GM19463 (cell line): Measurements from ENCODE around the gene TMEM41A.
"Not testable (repeated sequence)": the region's sequence is repeated elsewhere in the genome, so short reads cannot be mapped to it uniquely, and the experiment has no call there.

Experiments
- ATAC-seq: cut with Tn5 transposase; IDR thresholded peaks from one replicate; pipeline ENCODE4 v1.9.1; 2021; ENCODE audit warnings: mild to moderate bottlenecking, moderate library complexity; ENCODE audit not compliant: unreplicated experiment

TMEM41A gene

DNA sequence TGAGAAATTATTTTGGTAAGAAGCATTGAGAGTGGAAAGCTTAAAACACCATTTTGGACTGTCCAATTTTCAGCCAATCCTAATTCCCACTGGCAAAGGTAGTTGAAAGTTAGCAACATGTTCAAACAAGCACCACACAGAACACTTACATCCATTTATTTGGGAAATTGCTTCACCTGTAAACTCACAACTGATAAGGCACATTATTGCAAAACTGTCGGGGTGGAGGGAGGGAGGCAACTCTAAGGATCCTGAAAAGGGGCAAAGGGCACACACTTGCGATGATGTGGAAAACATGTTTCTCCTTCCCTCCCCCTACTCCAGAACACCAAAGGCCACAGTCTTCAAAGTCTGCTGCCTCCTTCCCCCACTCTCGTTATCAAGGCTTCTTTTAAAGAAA, 9.4 kb downstream of the TMEM41A start:
- ATAC-seq, result no peak

- no peak for ATAC-seq
Observed at GRCh38 chr3:185488465-185488864, 10.4 kb downstream of the TMEM41A start.

DNA sequence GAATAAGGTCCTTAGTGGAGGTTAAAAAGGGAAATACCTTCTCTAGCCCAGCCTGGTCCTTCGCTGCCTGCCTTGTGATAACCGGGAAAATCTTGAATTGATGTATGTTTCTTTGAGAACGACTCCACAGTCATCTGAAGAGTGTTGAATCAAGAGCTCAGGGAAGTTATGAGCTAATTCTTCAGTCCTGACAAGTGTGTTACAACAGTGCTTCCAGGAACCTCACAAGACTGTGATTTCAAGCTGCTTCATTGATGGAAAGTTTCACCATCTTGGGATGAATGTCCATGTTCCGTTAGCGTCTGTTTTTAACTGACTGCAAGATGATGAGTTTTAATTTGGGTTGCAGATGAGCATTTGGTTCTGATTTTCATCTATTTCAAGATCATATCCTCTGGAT, 12.4 kb downstream of the TMEM41A start:
- ATAC-seq, result no peak

GRCh38 chr3:185484296-185484695, 14.5 kb downstream of the TMEM41A start:
- no peak for ATAC-seq

GRCh38 chr3:185479373-185479945, 19.4 kb downstream of the TMEM41A start:
- ATAC-seq, result no peak

DNA sequence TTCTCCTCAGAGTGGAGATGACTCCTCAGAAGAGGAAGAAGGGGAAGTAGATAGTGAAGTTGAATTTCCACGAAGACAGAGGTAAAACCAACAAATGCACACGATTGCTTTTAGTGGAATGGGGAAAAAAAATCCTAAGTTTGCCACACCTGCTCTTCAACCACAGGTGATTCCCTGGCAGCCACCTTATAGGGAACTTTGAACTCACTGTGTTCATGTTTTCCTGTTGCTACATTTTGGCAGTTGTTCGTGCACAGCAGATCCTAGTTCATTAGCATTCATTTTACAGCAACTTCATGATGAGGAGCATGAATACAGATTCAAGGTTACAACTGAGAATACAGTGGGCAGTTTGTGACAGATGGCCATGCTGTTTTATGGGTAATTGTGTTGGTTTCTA, 21.5 kb downstream of the TMEM41A start:
- no peak for ATAC-seq

DNA sequence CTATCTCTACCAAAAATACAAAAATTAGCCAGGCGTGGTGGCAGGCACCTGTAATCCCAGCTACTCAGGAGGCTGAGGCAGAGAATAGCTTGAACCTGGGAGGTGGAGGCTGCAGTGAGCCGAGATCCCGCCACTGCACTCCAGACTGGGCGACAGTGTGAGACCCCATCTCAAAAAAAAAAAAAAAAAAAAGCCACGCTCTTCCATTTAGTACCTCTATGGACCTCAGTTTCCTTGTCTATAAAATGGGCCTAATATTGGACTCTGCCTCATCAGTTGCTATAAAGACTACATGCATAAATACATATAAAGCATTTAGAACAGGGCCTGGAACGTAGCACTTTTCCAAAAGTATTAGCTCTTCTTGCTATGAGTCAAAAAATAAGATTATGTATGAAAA, 23.9 kb downstream of the TMEM41A start:
- not testable (repeated sequence) for ATAC-seq

- ATAC-seq, result no peak
Observed at GRCh38 chr3:185473290-185473815, 25.5 kb downstream of the TMEM41A start.

- no peak for ATAC-seq
Observed at GRCh38 chr3:185470323-185470722, 28.5 kb downstream of the TMEM41A start.

- no peak for ATAC-seq
Observed at GRCh38 chr3:185469542-185469941, 29.3 kb downstream of the TMEM41A start.

GRCh38 chr3:185466123-185466522, 32.7 kb downstream of the TMEM41A start:
- ATAC-seq, result not testable (repeated sequence)

GRCh38 chr3:185465471-185465870, 33.4 kb downstream of the TMEM41A start:
- ATAC-seq, result no peak

GRCh38 chr3:185460719-185461350, 38.0 kb downstream of the TMEM41A start:
- no peak for ATAC-seq

GRCh38 chr3:185460309-185460708, 38.5 kb downstream of the TMEM41A start:
- ATAC-seq, result no peak

- no peak for ATAC-seq
Observed at GRCh38 chr3:185457376-185457775, 41.5 kb downstream of the TMEM41A start.

- ATAC-seq, result not testable (repeated sequence)
Observed at GRCh38 chr3:185451432-185451831, 47.4 kb downstream of the TMEM41A start.

- no peak for ATAC-seq
Observed at GRCh38 chr3:185448107-185448506, 50.7 kb downstream of the TMEM41A start.

GRCh38 chr3:185444329-185444728, 54.5 kb downstream of the TMEM41A start:
- no peak for ATAC-seq

DNA sequence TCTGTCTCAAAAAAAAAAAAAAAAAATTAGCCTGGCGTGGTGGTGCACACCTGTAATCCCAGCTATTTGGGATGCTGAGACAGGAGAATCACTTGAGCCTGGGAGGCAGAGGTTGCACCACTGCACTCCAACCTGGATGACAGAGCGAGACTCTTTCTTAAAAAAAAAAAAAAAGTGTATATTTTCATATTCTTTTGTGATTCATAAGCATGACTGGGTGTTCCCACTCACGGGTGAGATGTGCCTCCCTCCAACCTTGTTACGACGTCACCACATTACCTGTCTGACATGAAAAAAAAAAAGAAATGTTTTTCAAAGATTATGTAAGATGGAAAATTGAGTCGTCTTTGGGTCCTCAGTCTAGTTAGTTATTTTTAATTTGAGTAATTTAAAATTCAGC, 56.8 kb downstream of the TMEM41A start:
- ATAC-seq, result no peak

DNA sequence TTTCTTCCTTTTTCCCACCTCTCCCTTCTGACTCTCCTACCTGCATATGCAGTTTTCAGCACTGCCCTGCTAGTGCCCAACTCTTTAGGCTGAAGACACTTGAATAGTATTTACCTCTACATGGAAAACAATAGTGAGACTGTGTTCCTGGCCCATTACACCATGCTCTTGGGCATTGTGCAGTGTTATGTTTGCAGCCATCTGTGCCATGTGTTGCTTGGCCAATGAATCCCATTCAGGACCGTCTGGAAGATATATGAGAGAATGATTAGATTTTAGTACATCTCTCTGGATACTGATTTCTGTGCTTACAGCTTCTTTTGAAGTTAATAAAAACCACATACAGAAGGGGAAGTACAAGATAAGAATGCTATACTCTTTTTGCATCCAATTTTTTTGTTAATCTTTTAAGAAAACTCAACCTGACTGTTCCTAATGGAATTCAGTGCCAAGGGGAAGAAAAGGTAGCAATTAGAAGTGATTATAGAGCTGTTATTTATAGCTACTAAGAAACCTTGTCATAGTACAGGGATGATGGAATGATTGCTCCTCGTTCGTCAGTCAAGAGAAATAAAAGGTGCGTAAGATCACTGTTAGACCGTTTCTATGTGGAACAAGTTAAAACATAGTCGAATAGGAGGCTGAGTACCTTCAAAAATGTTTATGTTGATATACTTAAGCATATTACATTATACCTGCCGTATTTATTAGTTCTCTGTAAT, 58.9 kb downstream of the TMEM41A start:
- ATAC-seq, result no peak
